ENCODE data around the gene PFKP.
A peak's percentile ranks its signal among the peaks of the same experiment; 100 is the strongest.
"Not testable (repeated sequence)": the region's sequence is repeated elsewhere in the genome, so short reads cannot be mapped to it uniquely, and the experiment has no call there.

Gene PFKP

GRCh38 chr10:3061323-3061898 lies 5.9 kb upstream of the PFKP start:
- H3K27ac ChIP-seq (ENCODE audit: extremely low read depth, low read depth, low read length); CTCF ChIA-PET; H3K4me3 ChIP-seq (ENCODE audit: low read depth, low read length); POLR2A ChIA-PET; H3K4me1 ChIP-seq (ENCODE audit: control insufficient read depth, insufficient read depth, low read length); H3K9me3 ChIP-seq (ENCODE audit: control insufficient read depth, insufficient read depth, low read depth, low read length); H3K36me3 ChIP-seq (ENCODE audit: control insufficient read depth in 2 of 2, insufficient read depth in 1 of 2, low read length in 2 of 2): not testable (repeated sequence)
- TF ChIP-seq WT1 (tag by site-specific recombination; IDR thresholded peaks at IDR 0.05) = peak; percentile 53
- 0 out of 2 replicates have a peak, but pooled peaks have one; percentile 27 for TF ChIP-seq KLF17 (tag by site-specific recombination; IDR thresholded peaks at IDR 0.05)
- peak; percentile 71 for TF ChIP-seq KLF1 (tag by site-specific recombination; IDR thresholded peaks at IDR 0.05)

- H3K4me1 ChIP-seq (ENCODE audit: control insufficient read depth, insufficient read depth, low read length) = no peaks in the 10 kb centered on the region; the same call in 1 of the 2 replicates
- no peak overlapping the region for H3K4me3 ChIP-seq (ENCODE audit: low read depth, low read length)
- no peak overlapping the region for H3K27ac ChIP-seq (ENCODE audit: extremely low read depth, low read depth, low read length)
- ChIA-PET CTCF (interaction anchor here (1.5 kb wide), 1 partner anchor 19 kb away, joined by 4 read pairs; no protein-coding TSS in a partner anchor), POLR2A (no interaction called here)
- no peaks in the 10 kb centered on the region for H3K36me3 ChIP-seq (ENCODE audit: control insufficient read depth in 2 of 2, insufficient read depth in 1 of 2, low read length in 2 of 2)
- H3K9me3 ChIP-seq (ENCODE audit: control insufficient read depth, insufficient read depth, low read depth, low read length) = no peaks in the 10 kb centered on the region
- TF ChIP-seq ZNF16 (tag by site-specific recombination; IDR thresholded peaks at IDR 0.05; ENCODE audit: low read depth) = no peak
- peak; percentile 17; the same call in 1 of the 2 replicates for TF ChIP-seq KLF17 (tag by site-specific recombination; IDR thresholded peaks at IDR 0.05)
- no peak for TF ChIP-seq BCL11A (tag by site-specific recombination; IDR thresholded peaks at IDR 0.05; ENCODE audit: low read depth)
- peak; percentile 97 for TF ChIP-seq ZNF24 (tag by site-specific recombination; IDR thresholded peaks at IDR 0.05)
- TF ChIP-seq ZNF473 (tag by site-specific recombination; IDR thresholded peaks at IDR 0.05) = no peak
- TF ChIP-seq ZNF664 (tag by site-specific recombination; IDR thresholded peaks at IDR 0.05) = no peak
- no peak for TF ChIP-seq ZNF112 (tag by site-specific recombination; IDR thresholded peaks at IDR 0.05)
- TF ChIP-seq KLF7 (tag by site-specific recombination; IDR thresholded peaks at IDR 0.05; ENCODE audit: borderline replicate concordance) = no peak
- peak; percentile 93 for TF ChIP-seq PRDM1 (tag by site-specific recombination; IDR thresholded peaks at IDR 0.05)
- TF ChIP-seq ZNF366 (tag by site-specific recombination; conservative IDR thresholded peaks at IDR 0.05) = peak; percentile 84
- no peak for TF ChIP-seq ZBTB20 (tag by site-specific recombination; IDR thresholded peaks at IDR 0.05)
- TF ChIP-seq SP2 (tag by site-specific recombination; IDR thresholded peaks at IDR 0.05) = no peak
- no peak for TF ChIP-seq GLI4 (tag by site-specific recombination; IDR thresholded peaks at IDR 0.05)
- TF ChIP-seq PATZ1 (tag by site-specific recombination; IDR thresholded peaks at IDR 0.05) = no peak
- no peak for TF ChIP-seq SCRT1 (tag by site-specific recombination; IDR thresholded peaks at IDR 0.05; ENCODE audit: borderline replicate concordance)
- TF ChIP-seq EGR2 (tag by site-specific recombination; IDR thresholded peaks at IDR 0.05; ENCODE audit: low read depth) = 0 out of 2 replicates have a peak, but pooled peaks have one; percentile 21
- no peak for TF ChIP-seq ELK4 (IDR thresholded peaks at IDR 0.05; ENCODE audit: borderline replicate concordance, low read depth, low read length)
- TF ChIP-seq ZNF792 (tag by site-specific recombination; IDR thresholded peaks at IDR 0.05) = no peak
- no peak for TF ChIP-seq ZNF274 (IDR thresholded peaks at IDR 0.05; ENCODE audit: low read length)
- 0 out of 2 replicates have a peak, but pooled peaks have one; percentile 9 for TF ChIP-seq ZNF274 (tag by site-specific recombination; IDR thresholded peaks at IDR 0.05; ENCODE audit: borderline replicate concordance)
- 0 out of 2 replicates have a peak, but pooled peaks have one; percentile 57 for TF ChIP-seq ZSCAN5A (tag by site-specific recombination; IDR thresholded peaks at IDR 0.05)
- TF ChIP-seq ZNF146 (tag by site-specific recombination; IDR thresholded peaks at IDR 0.05) = no peak
- no peak for TF ChIP-seq ZNF221 (tag by site-specific recombination; IDR thresholded peaks at IDR 0.05; ENCODE audit: borderline replicate concordance)
- 0 out of 2 replicates have a peak, but pooled peaks have one; percentile 27 for TF ChIP-seq ZNF580 (tag by site-specific recombination; IDR thresholded peaks at IDR 0.05)
- TF ChIP-seq ZNF239 (tag by site-specific recombination; IDR thresholded peaks at IDR 0.05) = no peak
- no peak for TF ChIP-seq ZNF266 (tag by site-specific recombination; IDR thresholded peaks at IDR 0.05; ENCODE audit: low read depth)
These were observed 4.7 kb upstream of the PFKP start for GRCh38 chr10:3062502-3063186.

Data from HEK293 (cell line).